ENCODE data around the gene VOPP1. TPM values are rescaled to one million over a fixed set of nuclear protein-coding genes. Genes with fewer than 3 reads are reported as not detected.

VOPP1 gene
- total and polyA plus RNA-seq, 10 of the 15 experiments (the other 5 are each of a cell fraction or from before 2014, with no cell fraction given), result 32.8 to 206 (median 129) TPM

- no peak for TF ChIP-seq RELA (IDR thresholded peaks at IDR 0.05; ENCODE audit: borderline replicate concordance, partially characterized antibody)
- TF ChIP-seq KAT2A (conservative IDR thresholded peaks at IDR 0.05; ENCODE audit: control insufficient read depth, low read depth, low read length), result no peak
- TF ChIP-seq POU2F2 (IDR thresholded peaks at IDR 0.05; ENCODE audit: borderline replicate concordance, low read depth, low read length), result no peak
- no peak for TF ChIP-seq ZBTB40 (IDR thresholded peaks at IDR 0.05; ENCODE audit: borderline replicate concordance)
- TF ChIP-seq RBBP5 (conservative IDR thresholded peaks at IDR 0.05), result no peak
- no peak for TF ChIP-seq ATF3 (IDR thresholded peaks at IDR 0.05; ENCODE audit: borderline replicate concordance, extremely low read depth, low read depth, low read length)
- TF ChIP-seq BACH1 (IDR thresholded peaks at IDR 0.05; ENCODE audit: borderline replicate concordance), result no peak
- no peak for TF ChIP-seq E4F1 (IDR thresholded peaks at IDR 0.05; ENCODE audit: borderline replicate concordance, partially characterized antibody)
- TF ChIP-seq FOXK2 (IDR thresholded peaks at IDR 0.05), result no peak
Observed at GRCh38 chr7:55550841-55551537, 21.3 kb downstream of the VOPP1 start (continued).
